IMR-90 (cell line): Measurements from ENCODE around the gene GKN2. TPM values are rescaled to one million over a fixed set of nuclear protein-coding genes. Genes with fewer than 3 reads are reported as not detected.

ENCODE experiments used
- ATAC-seq: fragments of 200-7000 bp; cut with Tn5 transposase; 2 replicates; pipeline ENCODE4 v1.9.1; 2020; ENCODE audit warnings: low read depth, mild to moderate bottlenecking, moderate library complexity
- BruUV-seq: library from RNA; stranded (reverse); fragments of 400-500 nt; replicated peaks from 2 replicates; lab custom pipeline; 2021; lab: Mats Ljungman, UMichigan
- CTCF ChIA-PET: fragments of 300-600 bp; formaldehyde crosslinking; extraction: SDS; loops from one replicate; lab custom pipeline; 2021; ENCODE audit warnings: antibody characterized with exemption; lab: Yijun Ruan, JAX
- POLR2A ChIA-PET: fragments of 300-600 bp; sonication (Branson Sonifier 250); formaldehyde crosslinking; loops from one replicate; lab custom pipeline; 2022; ENCODE audit warnings: antibody characterized with exemption; ENCODE audit not compliant: unreplicated experiment; lab: Charles Lee
- DNase-seq: peaks from one replicate; pipeline ENCODE4 v3.0.0; 2013
- H2AFZ ChIP-seq: replicated peaks from 2 replicates; pipeline ENCODE3; 2013; ENCODE audit warnings: low read length, mild to moderate bottlenecking; ENCODE audit not compliant: poor library complexity
- H2AK5ac ChIP-seq: 2 replicates; pipeline ENCODE4 v1.6.1; 2013; ENCODE audit warnings: low read depth, low read length, inconsistent platforms
- H2AK9ac ChIP-seq: replicated peaks from 2 replicates; pipeline ENCODE3; 2013; ENCODE audit warnings: mild to moderate bottlenecking, low read depth, low read length, moderate library complexity; ENCODE audit not compliant: poor library complexity
- H2BK120ac ChIP-seq: 2 replicates; pipeline ENCODE4 v1.6.1; 2013; ENCODE audit warnings: low read depth, low read length, inconsistent platforms
- H2BK15ac ChIP-seq: 3 replicates; pipeline ENCODE4 v1.6.1; 2013; ENCODE audit warnings: low read depth, low read length, inconsistent platforms
- H2BK20ac ChIP-seq: 2 replicates; pipeline ENCODE4 v1.6.1; 2013; ENCODE audit warnings: low read depth, mild to moderate bottlenecking, inconsistent platforms, low read length, moderate library complexity
- H2BK5ac ChIP-seq: 2 replicates; pipeline ENCODE4 v1.6.1; 2013; ENCODE audit warnings: mild to moderate bottlenecking, low read depth, low read length, inconsistent platforms; ENCODE audit not compliant: poor library complexity, severe bottlenecking
- H3K14ac ChIP-seq: replicated peaks from 2 replicates; pipeline ENCODE4 v1.6.1; 2013; ENCODE audit warnings: low read depth, low read length, inconsistent platforms
- H3K18ac ChIP-seq: 2 replicates; pipeline ENCODE4 v1.6.1; 2013; ENCODE audit warnings: low read depth, low read length, control low read depth
- H3K23ac ChIP-seq: 2 replicates; pipeline ENCODE4 v1.6.1; 2013; ENCODE audit warnings: low read depth, low read length, inconsistent platforms
- H3K27ac ChIP-seq: 2 replicates; pipeline ENCODE4 v1.5.1; 2013; ENCODE audit warnings: mild to moderate bottlenecking, control low read depth, low read length; ENCODE audit not compliant: insufficient read depth
- H3K27me3 ChIP-seq: 2 replicates; pipeline ENCODE4 v1.6.1; 2013; ENCODE audit warnings: low read length; ENCODE audit not compliant: control insufficient read depth, insufficient read depth
- H3K36me3 ChIP-seq: 2 replicates; pipeline ENCODE4 v1.6.1; 2013; ENCODE audit warnings: low read length, mixed read lengths; ENCODE audit not compliant: control insufficient read depth, insufficient read depth
- H3K4ac ChIP-seq: 2 replicates; pipeline ENCODE4 v1.6.1; 2013; ENCODE audit warnings: low read depth, low read length, inconsistent platforms
- H3K4me1 ChIP-seq: 2 replicates; pipeline ENCODE4 v1.6.1; 2013; ENCODE audit warnings: low read length, mixed read lengths; ENCODE audit not compliant: control insufficient read depth, insufficient read depth
- H3K4me2 ChIP-seq: 2 replicates; pipeline ENCODE4 v1.6.1; 2013; ENCODE audit warnings: low read depth, mild to moderate bottlenecking, control low read depth, low read length, moderate library complexity
- H3K4me3 ChIP-seq: 2 replicates; pipeline ENCODE4 v1.5.1; 2013; ENCODE audit warnings: low read depth, mild to moderate bottlenecking, control low read depth, low read length, moderate library complexity; ENCODE audit not compliant: insufficient read depth
- H3K56ac ChIP-seq: 2 replicates; pipeline ENCODE4 v1.6.1; 2013; ENCODE audit warnings: low read length, inconsistent platforms; ENCODE audit not compliant: insufficient read depth; ENCODE audit errors: extremely low read depth
- H3K79me1 ChIP-seq, 2 experiments: 2 replicates each; pipeline ENCODE4 v1.6.1; 2013; ENCODE audit warnings: low read length in 2 of 2, inconsistent platforms in 1 of 2, low read depth in 1 of 2
- H3K9ac ChIP-seq: 2 replicates; pipeline ENCODE4 v1.6.1; 2013; ENCODE audit warnings: low read depth, low read length, control low read depth
- H3K9me1 ChIP-seq: 2 replicates; pipeline ENCODE4 v1.6.1; 2013; ENCODE audit warnings: low read length, inconsistent platforms; ENCODE audit not compliant: insufficient read depth
- H3K9me3 ChIP-seq: 2 replicates; pipeline ENCODE4 v1.6.1; 2013; ENCODE audit warnings: low read length; ENCODE audit not compliant: control insufficient read depth, insufficient read depth
- H4K20me1 ChIP-seq: 2 replicates; pipeline ENCODE4 v1.6.1; 2013; ENCODE audit warnings: low read length, inconsistent platforms; ENCODE audit not compliant: insufficient read depth
- H4K5ac ChIP-seq: 2 replicates; pipeline ENCODE4 v1.6.1; 2013; ENCODE audit warnings: mild to moderate bottlenecking, low read depth, low read length, control low read depth
- H4K8ac ChIP-seq, 2 experiments: 2 replicates each; pipeline ENCODE4 v1.6.1; 2013; ENCODE audit warnings: low read depth in 2 of 2, low read length in 2 of 2, control low read depth in 1 of 2, inconsistent platforms in 1 of 2
- H4K91ac ChIP-seq: 2 replicates; pipeline ENCODE4 v1.6.1; 2013; ENCODE audit warnings: low read depth, low read length, inconsistent platforms; ENCODE audit not compliant: insufficient read depth
- BHLHE40 ChIP-seq: fragments of 150-350 bp; IDR thresholded peaks from 2 replicates; pipeline ENCODE4 v1.6.1; 2016; ENCODE audit warnings: mild to moderate bottlenecking, low read depth, low read length
- CTCF ChIP-seq: conservative IDR thresholded peaks from 2 replicates; pipeline ENCODE4 v1.5.1; 2012; ENCODE audit warnings: mild to moderate bottlenecking, low read depth, low read length, improper control_type of control experiment
- FOS ChIP-seq: fragments of 150-350 bp; IDR thresholded peaks from 2 replicates; pipeline ENCODE4 v1.6.1; 2016; ENCODE audit warnings: low read depth, low read length
- MAFK ChIP-seq: IDR thresholded peaks from 2 replicates; pipeline ENCODE4 v1.6.1; 2012; ENCODE audit warnings: low read depth, low read length, improper control_type of control experiment
- MAZ ChIP-seq: IDR thresholded peaks from 2 replicates; pipeline ENCODE4 v1.6.1; 2012; ENCODE audit warnings: low read depth, mild to moderate bottlenecking, low read length, improper control_type of control experiment, moderate library complexity, borderline replicate concordance
- MXI1 ChIP-seq: IDR thresholded peaks from 2 replicates; pipeline ENCODE4 v1.6.1; 2012; ENCODE audit warnings: low read depth, mild to moderate bottlenecking, low read length, moderate library complexity, borderline replicate concordance
- NFE2L2 ChIP-seq: fragments of 150-350 bp; IDR thresholded peaks from 2 replicates; pipeline ENCODE4 v1.6.1; 2016; ENCODE audit warnings: low read depth, mild to moderate bottlenecking, low read length
- POLR2A ChIP-seq: IDR thresholded peaks from 2 replicates; pipeline ENCODE4 v1.6.1; 2012; ENCODE audit warnings: mild to moderate bottlenecking, low read depth, low read length
- RCOR1 ChIP-seq: IDR thresholded peaks from 2 replicates; pipeline ENCODE4 v1.6.1; 2012; ENCODE audit warnings: mild to moderate bottlenecking, low read length, improper control_type of control experiment; ENCODE audit not compliant: insufficient replicate concordance
- RFX5 ChIP-seq: IDR thresholded peaks from 2 replicates; pipeline ENCODE4 v1.8.0; 2012; ENCODE audit warnings: low read depth, mild to moderate bottlenecking, low read length, moderate library complexity
- SMC3 ChIP-seq: fragments of 150-350 bp; IDR thresholded peaks from 2 replicates; pipeline ENCODE4 v1.6.1; 2016; ENCODE audit warnings: low read depth, mild to moderate bottlenecking, antibody characterized with exemption, low read length, moderate library complexity
- whole genome bisulfite sequencing, 2 experiments: methylation state at CpG; one replicate each; pipeline versions ENCODE4 v1.1.5 to v1.1.7; 2013; ENCODE audit warnings: missing lambda C conversion rate in 2 of 2; ENCODE audit not compliant: insufficient read length in 1 of 2; ENCODE audit errors: extremely low coverage in 2 of 2; 5-methylcytosine and 5-hydroxymethylcytosine counted together
- dilution Hi-C: fragments of 300-500 bp; cut with HindIII; formaldehyde crosslinking; loops from one replicate; pipeline ENCODE4 v1.14.3; 2018; ENCODE audit warnings: low sequenced_read_pairs; ENCODE audit not compliant: unreplicated experiment
- in situ Hi-C: fragments of 300-500 bp; cut with MboI; formaldehyde crosslinking; loops from 3 replicates; pipeline ENCODE4 v1.14.3; 2019; ENCODE audit warnings: low sequenced_read_pairs, inconsistent platforms, mixed read lengths
- intact Hi-C: fragments of 100-400 bp; cut with micrococcal nuclease; formaldehyde crosslinking; loops from 2 replicates; pipeline ENCODE4 v1.10.0; 2022
- polyA plus RNA-seq, 3 experiments: library from polyadenylated mRNA; depleted of rRNA; stranded (reverse); fragments of >200 nt; gene quantifications; 2 replicates each; pipeline ENCODE4 v1.2.3, GENCODE V29; 2012; ENCODE audit warnings: low replicate concordance in 1 of 3
- total RNA-seq: library from RNA; depleted of rRNA; stranded (reverse); fragments of >200 nt; gene quantifications from 2 replicates; pipeline ENCODE4 v1.2.3, GENCODE V29; 2012

GKN2 gene
- total and polyA plus RNA-seq, 2 of the 4 experiments (the other 2 are of a cell fraction) = not detected

- Histone ChIP-seq H2AK5ac (peak overlapping the region; percentile 94), H3K4ac (peak overlapping the region; percentile 91), H3K27ac (peak overlapping the region; percentile 94), H3K23ac (peak overlapping the region; percentile 76; the same call in 1 of the 2 replicates), H2BK5ac (peak overlapping the region; percentile 68), H3K18ac (peak overlapping the region; percentile 94), H2BK15ac (peak overlapping the region; percentile 90; the same call in 2 of the 3 replicates), H2AFZ (peak overlapping the region; percentile 63), H3K9me1 (peaks cover 20% of the 10 kb centered on the region), H3K9me3 (no peaks in the 10 kb centered on the region), H4K8ac (peak overlapping the region; percentile 60 to 85; a peak in 2 of 4 replicates), H3K27me3 (no peaks in the 10 kb centered on the region), H3K56ac (no peak overlapping the region), H2AK9ac (no peak overlapping the region), H3K4me3 (no peak overlapping the region), H4K20me1 (no peaks in the 10 kb centered on the region), H3K4me1 (peaks cover 30% of the 10 kb centered on the region), H4K91ac (peak overlapping the region; percentile 95), H3K4me2 (peak overlapping the region; percentile 83), H3K14ac (peak overlapping the region; percentile 89), H3K36me3 (no peaks in the 10 kb centered on the region), H2BK20ac (peak overlapping the region; percentile 95), H4K5ac (peak overlapping the region; percentile 93), H3K9ac (peak overlapping the region; percentile 43; the same call in 1 of the 2 replicates), H3K79me1 (no peaks in the 10 kb centered on the region), H2BK120ac (peak overlapping the region; percentile 90)
- no CpG with 5 or more reads among the region's 4 CpGs for WGBS, 2 experiments
- dilution Hi-C loops (no loop called here), intact Hi-C loops (no loop called here), in situ Hi-C loops (no loop called here)
- POLR2A ChIA-PET = interaction anchor here (0.6 kb wide), 1 partner anchor 60 kb away, joined by 3 read pairs; no protein-coding TSS in a partner anchor
- peak; percentile 15 for ATAC-seq
- CTCF ChIA-PET = interaction anchor here (0.8 to 1.1 kb wide), 2 partner anchors 15 to 31 kb away, joined by 3 to 4 read pairs; no protein-coding TSS in a partner anchor
- TF ChIP-seq CTCF = no peak
- no peak for TF ChIP-seq RFX5
- no peak for TF ChIP-seq RCOR1
- no peak for TF ChIP-seq POLR2A
- TF ChIP-seq MAZ = no peak
- TF ChIP-seq SMC3 = no peak
- TF ChIP-seq MAFK = no peak
- no peak for TF ChIP-seq NFE2L2
- TF ChIP-seq BHLHE40 = no peak
- no peak for TF ChIP-seq FOS
- TF ChIP-seq MXI1 = no peak
- no peak for DNase-seq
- BruUV-seq = no TSS peak
Observed at GRCh38 chr2:68932402-68932801, 20.3 kb downstream of the GKN2 start.
